ENCODE data around the gene EMC7. TPM values are rescaled to one million over a fixed set of nuclear protein-coding genes. Genes with fewer than 3 reads are reported as not detected.
A peak's percentile ranks its signal among the peaks of the same experiment; 100 is the strongest.

EMC7 gene
- total RNA-seq, 1 experiment from 2014 or later: 55.6 TPM

DNA sequence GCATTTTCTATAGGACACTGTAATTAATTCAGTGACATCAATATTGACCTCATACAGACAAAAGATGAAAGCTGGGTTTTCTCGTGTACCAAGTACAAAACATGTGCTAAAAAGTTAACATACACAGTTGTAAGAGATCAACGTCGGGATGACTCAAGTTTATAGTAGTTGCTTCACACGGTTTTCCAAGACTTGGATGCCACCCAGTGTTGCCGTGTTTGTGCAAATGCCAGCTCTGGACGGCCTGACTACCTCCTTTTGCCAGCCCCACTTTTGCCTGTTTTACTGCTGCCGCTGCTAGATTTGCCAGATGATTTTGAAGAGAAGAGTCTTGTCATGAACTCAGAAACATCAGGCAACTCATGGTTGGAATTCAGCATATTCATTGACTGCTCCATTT is 17.6 kb downstream of the EMC7 start:
- no peak overlapping the region for H3K14ac ChIP-seq (ENCODE audit: insufficient read depth, low read length)
- Mint-ChIP-seq H3K27me3 (ENCODE audit: low read depth) (no peaks in the 10 kb centered on the region), H3K4me3 (no peak overlapping the region), H3K9me3 (no peaks in the 10 kb centered on the region), H3K27ac (peak overlapping the region in 1 of 3 experiments; percentile 17; a peak in 1 of 7 replicates), H3K4me1 (no peaks in the 10 kb centered on the region), H3K36me3 (ENCODE audit: insufficient read depth in 1 of 3, low read depth in 3 of 3) (peaks cover 0 to 32% (median 20%) of the 10 kb centered on the region in 3 experiments; a peak in 6 of 7 replicates)
- H4K8ac ChIP-seq (replicated peaks; ENCODE audit: insufficient read length, low read depth, low read length): no peak overlapping the region
- H3T11ph ChIP-seq (ENCODE audit: low read length): no peak overlapping the region
- no peak overlapping the region for H3K4me2 ChIP-seq (ENCODE audit: insufficient read depth, insufficient read length, low read length)
- no peaks in the 10 kb centered on the region for H3K27me3 ChIP-seq (ENCODE audit: insufficient read depth, low read length)
- H3K27ac ChIP-seq (ENCODE audit: insufficient read length, low read depth, low read length): no peak overlapping the region
- no peaks in the 10 kb centered on the region for H3K4me1 ChIP-seq (ENCODE audit: insufficient read depth, low read length)
- no peak overlapping the region for H4K91ac ChIP-seq (ENCODE audit: insufficient read length, low read depth, low read length)
- no CpG with 5 or more reads among the region's 7 CpGs for WGBS (ENCODE audit: extremely low coverage, insufficient read length, low lambda C conversion rate)
- H3K56ac ChIP-seq (ENCODE audit: insufficient read length, low read depth, low read length): no peak overlapping the region
- no peak overlapping the region for H2BK5ac ChIP-seq (ENCODE audit: insufficient read length, low read length)
- H2BK120ac ChIP-seq (ENCODE audit: low read depth, low read length, poor library complexity, severe bottlenecking): no peak overlapping the region
- TF ChIP-seq, protein P1, sequence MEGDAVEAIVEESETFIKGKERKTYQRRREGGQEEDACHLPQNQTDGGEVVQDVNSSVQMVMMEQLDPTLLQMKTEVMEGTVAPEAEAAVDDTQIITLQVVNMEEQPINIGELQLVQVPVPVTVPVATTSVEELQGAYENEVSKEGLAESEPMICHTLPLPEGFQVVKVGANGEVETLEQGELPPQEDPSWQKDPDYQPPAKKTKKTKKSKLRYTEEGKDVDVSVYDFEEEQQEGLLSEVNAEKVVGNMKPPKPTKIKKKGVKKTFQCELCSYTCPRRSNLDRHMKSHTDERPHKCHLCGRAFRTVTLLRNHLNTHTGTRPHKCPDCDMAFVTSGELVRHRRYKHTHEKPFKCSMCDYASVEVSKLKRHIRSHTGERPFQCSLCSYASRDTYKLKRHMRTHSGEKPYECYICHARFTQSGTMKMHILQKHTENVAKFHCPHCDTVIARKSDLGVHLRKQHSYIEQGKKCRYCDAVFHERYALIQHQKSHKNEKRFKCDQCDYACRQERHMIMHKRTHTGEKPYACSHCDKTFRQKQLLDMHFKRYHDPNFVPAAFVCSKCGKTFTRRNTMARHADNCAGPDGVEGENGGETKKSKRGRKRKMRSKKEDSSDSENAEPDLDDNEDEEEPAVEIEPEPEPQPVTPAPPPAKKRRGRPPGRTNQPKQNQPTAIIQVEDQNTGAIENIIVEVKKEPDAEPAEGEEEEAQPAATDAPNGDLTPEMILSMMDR (conservative IDR thresholded peaks at IDR 0.05): no peak
- H3K79me2 ChIP-seq (ENCODE audit: insufficient read depth, low read length): no peaks in the 10 kb centered on the region
- H3K23ac ChIP-seq (ENCODE audit: insufficient read length, low read depth, low read length): no peak overlapping the region
- no peak overlapping the region for H2BK15ac ChIP-seq (ENCODE audit: low read depth, low read length)
- no peaks in the 10 kb centered on the region for H3K23me2 ChIP-seq (ENCODE audit: insufficient read length, low read depth, low read length, poor library complexity, severe bottlenecking)
- no peak overlapping the region for H2BK12ac ChIP-seq (ENCODE audit: insufficient read length, low read depth, low read length)
- no peaks in the 10 kb centered on the region for H3K79me1 ChIP-seq (ENCODE audit: insufficient read depth, low read depth, low read length, poor library complexity, severe bottlenecking)
- H2BK20ac ChIP-seq (ENCODE audit: low read depth, low read length, poor library complexity, severe bottlenecking): no peak overlapping the region
- H3K4ac ChIP-seq (ENCODE audit: low read depth, low read length): no peak overlapping the region
- no peak for DNase-seq
- H3K9ac ChIP-seq (ENCODE audit: extremely low read depth, insufficient read length, low read length): no peak overlapping the region
- H3K9me3 ChIP-seq (ENCODE audit: control insufficient read depth, low read depth, low read length): no peaks in the 10 kb centered on the region
- H4K5ac ChIP-seq (ENCODE audit: insufficient read length, low read depth, low read length): no peak overlapping the region
- H4K20me1 ChIP-seq (ENCODE audit: control insufficient read depth, insufficient read depth, insufficient read length): no peaks in the 10 kb centered on the region
- no peak overlapping the region for H2AK5ac ChIP-seq (ENCODE audit: insufficient read length, low read length)
- no peak overlapping the region for H3K18ac ChIP-seq (ENCODE audit: insufficient read length, low read depth, low read length)
- H2AFZ ChIP-seq (ENCODE audit: low read length): no peak overlapping the region

Data from H9 (cell line).